ENCODE results near the gene USP9X. TPM values are rescaled to one million over a fixed set of nuclear protein-coding genes. Genes with fewer than 3 reads are reported as not detected.
"Not testable (repeated sequence)": the region's sequence is repeated elsewhere in the genome, so short reads cannot be mapped to it uniquely, and the experiment has no call there.

USP9X gene
- total RNA-seq, 2 experiments from 2014 or later, result 44.9 to 47.3 TPM

DNA sequence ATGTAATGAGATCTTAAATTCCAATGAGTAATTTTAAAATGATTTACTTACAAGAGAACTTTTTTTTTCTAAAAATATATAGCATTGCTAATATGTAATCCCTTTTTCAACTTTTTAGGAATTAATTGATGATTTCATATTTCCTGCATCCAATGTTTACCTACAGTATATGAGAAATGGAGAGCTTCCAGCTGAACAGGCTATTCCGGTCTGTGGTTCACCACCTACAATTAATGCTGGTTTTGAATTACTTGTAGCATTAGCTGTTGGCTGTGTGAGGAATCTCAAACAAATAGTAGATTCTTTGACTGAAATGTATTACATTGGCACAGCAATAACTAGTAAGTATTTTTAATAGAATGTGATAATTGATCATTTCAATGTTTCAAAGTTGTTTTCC lies 113.2 kb downstream of the USP9X start:
- Mint-ChIP-seq H3K4me3 (no peak overlapping the region), H3K9me3 (ENCODE audit: low read depth) (peaks cover 5% of the 10 kb centered on the region), H3K27me3 (no peaks in the 10 kb centered on the region), H3K36me3 (peaks cover 53% of the 10 kb centered on the region), H3K27ac (no peak overlapping the region), H3K4me1 (peaks cover 4% of the 10 kb centered on the region)
- CTCF ChIA-PET, result no interaction called here
- DNase-seq, result no peak
- ATAC-seq, result no peak

DNA sequence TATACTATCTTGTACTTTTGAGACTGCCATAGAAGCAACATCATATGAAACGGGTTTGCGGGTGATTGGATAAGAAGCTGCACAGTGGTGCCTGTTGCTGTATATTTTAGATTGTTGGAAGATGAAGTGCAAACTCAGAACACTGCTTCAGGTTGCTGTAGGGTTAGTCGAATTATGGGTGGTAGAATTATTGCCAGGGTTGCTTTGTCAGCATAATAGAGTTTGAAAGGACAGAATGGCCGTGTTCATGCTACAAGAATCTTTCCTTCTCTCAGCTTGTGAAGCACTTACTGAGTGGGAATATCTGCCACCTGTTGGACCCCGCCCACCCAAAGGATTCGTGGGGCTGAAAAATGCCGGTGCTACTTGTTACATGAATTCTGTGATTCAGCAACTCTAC lies 115.5 kb downstream of the USP9X start:
- Mint-ChIP-seq H3K4me3 (no peak overlapping the region), H3K27ac (no peak overlapping the region), H3K36me3 (peaks cover 65% of the 10 kb centered on the region), H3K27me3 (no peaks in the 10 kb centered on the region), H3K9me3 (ENCODE audit: low read depth) (peaks cover 8% of the 10 kb centered on the region), H3K4me1 (peaks cover 4% of the 10 kb centered on the region)
- CTCF ChIA-PET, result no interaction called here
- DNase-seq, result no peak
- no peak for ATAC-seq

DNA sequence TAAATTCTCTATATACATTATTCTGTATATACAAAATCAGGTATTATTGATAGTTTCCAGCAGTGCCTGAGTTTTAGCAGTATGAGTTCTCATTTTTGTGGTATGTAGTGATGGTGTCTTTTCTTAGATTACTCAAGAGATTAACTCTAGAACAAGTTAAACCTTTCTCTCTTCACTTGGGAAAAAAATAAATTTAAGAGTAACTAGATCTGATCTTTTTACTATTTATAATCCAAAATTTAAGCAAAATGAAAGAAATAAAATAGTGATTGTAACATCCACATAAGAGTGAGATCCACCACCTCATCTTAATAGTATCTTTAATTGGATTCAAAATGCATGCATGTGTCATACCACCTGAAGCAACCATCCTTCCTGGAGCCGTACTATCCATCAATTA lies 124.6 kb downstream of the USP9X start:
- Mint-ChIP-seq H3K4me1 (no peaks in the 10 kb centered on the region), H3K27ac (no peak overlapping the region), H3K36me3 (peaks cover 68% of the 10 kb centered on the region), H3K4me3 (no peak overlapping the region), H3K27me3 (no peaks in the 10 kb centered on the region), H3K9me3 (ENCODE audit: low read depth) (peaks cover 11% of the 10 kb centered on the region)
- DNase-seq (no peak), ATAC-seq (no peak)
- CTCF ChIA-PET, result no interaction called here

DNA sequence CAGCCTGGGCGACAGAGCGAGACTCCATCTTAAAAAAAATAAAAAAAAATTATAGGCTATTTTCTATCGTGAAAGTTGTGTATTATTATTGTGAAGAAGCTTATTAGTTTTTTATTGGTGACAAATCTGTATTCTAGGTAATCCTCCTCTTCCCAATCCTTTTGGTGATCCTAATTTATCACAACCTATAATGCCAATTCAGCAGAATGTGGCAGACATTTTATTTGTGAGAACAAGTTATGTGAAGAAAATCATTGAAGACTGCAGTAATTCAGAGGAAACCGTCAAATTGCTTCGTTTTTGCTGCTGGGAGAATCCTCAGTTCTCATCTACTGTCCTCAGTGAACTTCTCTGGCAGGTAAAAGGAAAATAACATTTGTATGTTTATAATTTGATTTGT lies 139.4 kb downstream of the USP9X start:
- Mint-ChIP-seq H3K27me3 (no peaks in the 10 kb centered on the region), H3K36me3 (peaks cover 46% of the 10 kb centered on the region), H3K27ac (no peak overlapping the region), H3K9me3 (ENCODE audit: low read depth) (no peaks in the 10 kb centered on the region), H3K4me1 (no peaks in the 10 kb centered on the region), H3K4me3 (no peak overlapping the region)
- DNase-seq (no peak), ATAC-seq (no peak)
- CTCF ChIA-PET, result no interaction called here

DNA sequence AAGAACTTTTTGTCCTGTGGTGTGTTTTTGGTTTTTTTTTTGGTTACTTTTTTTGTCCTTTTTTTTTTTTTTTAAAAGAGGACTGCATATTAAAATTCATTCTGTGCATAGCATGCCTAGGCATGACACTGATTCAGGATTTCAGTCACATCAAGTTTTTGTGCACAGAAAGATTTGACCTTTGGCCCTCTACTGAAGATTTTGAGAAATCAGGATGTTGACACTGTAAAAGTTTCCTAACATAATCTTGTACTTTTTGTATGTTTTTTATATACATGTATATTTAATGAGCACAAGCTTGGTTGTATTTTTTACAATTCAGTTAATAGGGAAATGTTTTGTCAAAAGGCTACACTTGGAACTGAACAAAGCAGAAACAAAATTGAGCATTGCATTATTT lies 148.7 kb downstream of the USP9X start:
- DNase-seq, result no peak
- Mint-ChIP-seq H3K9me3 (ENCODE audit: low read depth) (no peaks in the 10 kb centered on the region), H3K4me3 (no peak overlapping the region), H3K4me1 (peaks cover 6% of the 10 kb centered on the region), H3K27ac (no peak overlapping the region), H3K36me3 (peaks cover 27% of the 10 kb centered on the region), H3K27me3 (no peaks in the 10 kb centered on the region)
- CTCF ChIA-PET, result no interaction called here
- no peak for ATAC-seq

DNA sequence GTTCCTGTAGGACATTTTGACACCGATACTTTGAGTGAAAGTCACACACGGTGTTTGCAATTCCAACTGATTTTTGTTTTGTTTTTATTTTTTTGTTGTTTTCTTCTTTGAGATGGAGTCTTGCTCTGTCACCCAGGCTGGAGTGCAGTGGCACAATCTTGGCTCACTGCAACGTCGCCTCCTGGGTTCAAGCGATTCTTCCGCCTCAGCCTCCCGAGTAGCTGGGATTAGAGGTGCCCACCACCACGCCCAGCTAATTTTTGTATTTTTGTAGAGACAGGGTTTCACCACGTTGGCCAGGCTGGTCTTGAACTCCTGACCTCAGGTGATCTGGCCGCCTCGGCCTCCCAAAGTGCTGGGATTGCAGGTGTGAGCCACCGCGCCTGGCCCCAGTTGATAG lies 149.2 kb downstream of the USP9X start:
- ATAC-seq; DNase-seq; H3K27ac Mint-ChIP-seq; H3K4me1 Mint-ChIP-seq; H3K27me3 Mint-ChIP-seq; CTCF ChIA-PET; H3K9me3 Mint-ChIP-seq (ENCODE audit: low read depth); H3K4me3 Mint-ChIP-seq: not testable (repeated sequence)
- peaks cover 25% of the 10 kb centered on the region for H3K36me3 Mint-ChIP-seq

DNA sequence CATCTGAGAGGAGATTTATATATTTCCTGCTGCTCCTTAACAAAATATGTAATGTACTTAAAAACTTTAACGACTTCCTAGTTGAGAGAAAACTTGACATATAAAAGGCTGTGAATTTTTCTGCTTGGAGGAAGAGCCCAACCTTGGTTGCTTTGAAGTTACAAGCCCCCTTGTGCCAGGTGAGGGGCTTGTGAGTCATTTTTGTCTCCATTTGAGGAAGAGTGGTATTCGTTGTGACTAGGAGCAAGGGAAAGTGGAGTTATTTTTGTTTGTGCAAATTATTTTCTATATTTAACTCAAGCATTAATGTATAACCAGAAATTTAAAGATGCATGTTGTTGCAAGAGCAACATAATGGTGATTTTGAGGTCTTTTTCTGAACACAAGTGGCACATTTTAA lies 149.7 kb downstream of the USP9X start:
- CTCF ChIA-PET, result no interaction called here
- Mint-ChIP-seq H3K9me3 (ENCODE audit: low read depth) (no peaks in the 10 kb centered on the region), H3K4me1 (peaks cover 6% of the 10 kb centered on the region), H3K27me3 (no peaks in the 10 kb centered on the region), H3K4me3 (no peak overlapping the region), H3K27ac (no peak overlapping the region), H3K36me3 (peaks cover 23% of the 10 kb centered on the region)
- no peak for ATAC-seq
- DNase-seq, result no peak

DNA sequence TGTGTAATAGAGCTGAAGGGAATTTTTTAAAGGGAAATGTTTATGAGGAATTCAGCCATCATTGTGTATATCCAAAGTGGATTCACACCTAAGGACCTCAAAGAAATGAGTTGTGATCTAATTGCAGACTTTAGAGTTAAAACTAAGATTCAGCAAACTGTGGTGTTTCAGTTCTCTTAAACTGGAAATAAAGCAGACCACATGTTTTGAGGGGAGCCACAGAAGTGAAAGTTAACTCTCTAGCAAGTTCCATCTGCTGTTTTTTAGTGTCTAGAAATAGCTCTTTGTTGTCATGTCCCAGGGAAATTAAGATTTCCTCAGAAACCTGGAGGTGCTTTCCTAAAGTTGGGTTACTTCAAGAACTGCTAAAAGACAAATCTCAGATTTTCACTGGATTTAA lies 151.4 kb downstream of the USP9X start:
- Mint-ChIP-seq H3K4me3 (no peak overlapping the region), H3K36me3 (peaks cover 19% of the 10 kb centered on the region), H3K27ac (no peak overlapping the region), H3K27me3 (no peaks in the 10 kb centered on the region), H3K9me3 (ENCODE audit: low read depth) (no peaks in the 10 kb centered on the region), H3K4me1 (peaks cover 6% of the 10 kb centered on the region)
- CTCF ChIA-PET, result interaction anchor here (1.2 kb wide), 1 partner anchor 17 kb away, joined by 3 read pairs; no protein-coding TSS in a partner anchor
- DNase-seq (no peak), ATAC-seq (no peak)

DNA sequence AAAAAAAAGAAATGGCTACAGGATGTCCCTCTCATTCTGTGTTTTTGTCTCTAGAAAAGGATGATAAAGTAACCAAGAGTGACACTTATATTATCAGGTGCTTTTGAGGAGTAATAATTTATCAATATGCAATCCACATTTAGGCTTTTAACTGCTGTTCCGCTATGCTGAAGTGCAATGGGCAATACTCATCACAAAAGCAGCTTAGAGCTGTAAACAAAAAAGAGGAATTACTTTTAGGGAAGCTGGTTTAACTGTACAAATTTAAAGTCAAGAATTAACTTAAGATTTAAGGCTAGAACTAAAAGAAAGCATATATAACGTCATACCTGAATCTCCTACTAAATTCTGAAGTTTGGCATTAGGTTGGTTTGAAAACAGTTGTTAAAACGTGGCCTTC lies 155.3 kb downstream of the USP9X start:
- CTCF ChIA-PET, result interaction anchor here (2.0 kb wide), 1 partner anchor 13 kb away, joined by 7 read pairs; no protein-coding TSS in a partner anchor
- Mint-ChIP-seq H3K4me3 (no peak overlapping the region), H3K4me1 (peaks cover 6% of the 10 kb centered on the region), H3K36me3 (no peaks in the 10 kb centered on the region), H3K27ac (no peak overlapping the region), H3K9me3 (ENCODE audit: low read depth) (no peaks in the 10 kb centered on the region), H3K27me3 (no peaks in the 10 kb centered on the region)
- no peak for ATAC-seq
- DNase-seq, result no peak

DNA sequence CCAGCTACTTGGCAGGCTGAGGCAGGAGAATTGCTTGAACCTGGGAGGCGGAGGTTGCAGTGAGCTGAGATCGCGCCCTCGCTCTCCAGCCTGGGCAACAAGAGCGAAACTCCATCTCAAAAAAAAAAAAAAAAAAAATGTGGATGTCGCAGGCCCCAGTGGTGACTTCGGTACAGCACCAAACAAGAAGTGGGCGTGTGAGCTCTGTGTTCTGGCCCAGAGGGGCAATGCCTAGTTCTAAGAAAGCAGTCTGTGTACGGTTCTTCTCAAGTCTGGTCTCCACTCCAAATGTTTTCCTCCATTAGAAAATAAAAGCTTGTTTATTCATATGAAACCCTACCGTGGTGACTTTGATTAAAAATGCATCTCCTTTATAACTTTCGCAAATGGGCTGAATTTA lies 156.7 kb downstream of the USP9X start:
- H3K4me1 Mint-ChIP-seq, result peaks cover 6% of the 10 kb centered on the region
- no peak overlapping the region for H3K4me3 Mint-ChIP-seq
- H3K27me3 Mint-ChIP-seq, result no peaks in the 10 kb centered on the region
- no peak for DNase-seq
- CTCF ChIA-PET, result interaction anchor here (2.0 kb wide), 1 partner anchor 12 kb away, joined by 7 read pairs; no protein-coding TSS in a partner anchor
- no peaks in the 10 kb centered on the region for H3K36me3 Mint-ChIP-seq
- H3K27ac Mint-ChIP-seq, result no peak overlapping the region
- ATAC-seq, result no peak
- H3K9me3 Mint-ChIP-seq (ENCODE audit: low read depth), result no peaks in the 10 kb centered on the region

DNA sequence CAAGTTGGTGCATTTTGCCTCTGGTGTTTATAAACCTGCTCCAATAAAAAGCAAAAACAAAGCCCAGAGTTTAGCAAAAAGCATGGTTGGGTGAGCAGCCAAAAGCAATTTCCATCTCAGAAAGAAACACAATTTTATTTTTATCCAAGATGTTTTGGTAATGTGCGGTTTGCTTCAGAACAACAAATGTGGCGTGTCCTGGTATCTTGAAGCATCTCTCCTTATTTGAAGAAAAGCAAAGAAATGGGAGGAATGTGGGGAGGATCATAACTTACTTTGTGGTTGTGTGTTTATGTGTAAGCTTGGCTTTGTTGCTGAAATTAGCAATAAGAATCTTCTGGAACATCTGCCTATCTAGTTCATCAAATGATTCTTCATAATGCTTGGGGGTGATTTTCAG lies 160.4 kb downstream of the USP9X start:
- no peaks in the 10 kb centered on the region for H3K27me3 Mint-ChIP-seq
- no peak overlapping the region for H3K4me3 Mint-ChIP-seq
- CTCF ChIA-PET, result no interaction called here
- no peaks in the 10 kb centered on the region for H3K9me3 Mint-ChIP-seq (ENCODE audit: low read depth)
- no peak overlapping the region for H3K27ac Mint-ChIP-seq
- no peaks in the 10 kb centered on the region for H3K4me1 Mint-ChIP-seq
- H3K36me3 Mint-ChIP-seq, result no peaks in the 10 kb centered on the region
- ATAC-seq, result no peak
- DNase-seq, result no peak

DNA sequence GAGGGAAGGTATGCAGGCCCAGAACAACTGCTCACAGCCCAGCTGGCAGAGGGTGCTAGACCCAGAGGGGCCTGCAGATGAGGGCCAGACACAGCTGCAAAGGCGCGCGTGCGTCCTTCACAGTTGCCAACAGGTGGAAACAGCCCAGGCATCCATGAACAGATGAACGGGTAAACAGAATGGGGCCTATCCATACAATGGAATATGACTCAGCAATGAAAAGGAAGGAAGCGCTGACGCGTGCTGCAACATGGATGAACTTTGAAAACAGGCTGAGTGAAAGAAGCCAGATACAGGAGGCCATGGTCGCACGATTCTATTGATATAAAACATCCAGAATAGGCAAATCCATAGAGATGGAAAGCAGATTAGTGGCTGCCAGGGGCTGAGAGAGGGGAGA lies 165.6 kb downstream of the USP9X start:
- Mint-ChIP-seq H3K36me3 (no peaks in the 10 kb centered on the region), H3K9me3 (ENCODE audit: low read depth) (no peaks in the 10 kb centered on the region), H3K27me3 (peaks cover 3% of the 10 kb centered on the region), H3K27ac (no peak overlapping the region), H3K4me1 (peaks cover 7% of the 10 kb centered on the region), H3K4me3 (no peak overlapping the region)
- ATAC-seq (no peak), DNase-seq (no peak)
- CTCF ChIA-PET, result no interaction called here

DNA sequence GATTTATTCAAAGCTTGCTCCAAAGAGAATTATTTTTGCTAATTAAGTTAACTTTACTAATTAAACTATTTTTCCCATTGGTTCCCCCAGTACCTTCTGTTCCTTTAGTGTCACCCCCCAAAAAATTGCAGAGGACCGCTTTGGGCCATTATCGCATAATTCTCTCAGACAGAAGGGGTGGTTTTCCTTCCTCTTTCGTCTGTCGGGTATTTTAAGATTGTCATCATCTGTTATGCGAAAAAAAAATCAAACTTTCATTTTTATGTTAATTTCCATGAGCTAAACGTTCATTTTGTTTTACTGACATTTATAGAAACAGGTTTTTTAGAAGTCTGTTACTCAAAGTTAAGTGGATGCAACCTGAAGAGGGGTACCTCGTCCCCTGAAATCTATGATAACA lies 172.6 kb downstream of the USP9X start:
- H3K4me3 Mint-ChIP-seq, result no peak overlapping the region
- no peak for DNase-seq
- CTCF ChIA-PET, result no interaction called here
- H3K27me3 Mint-ChIP-seq, result peaks cover 3% of the 10 kb centered on the region
- H3K36me3 Mint-ChIP-seq, result peaks cover 2% of the 10 kb centered on the region
- H3K4me1 Mint-ChIP-seq, result peaks cover 11% of the 10 kb centered on the region
- no peak for ATAC-seq
- H3K9me3 Mint-ChIP-seq (ENCODE audit: low read depth), result no peaks in the 10 kb centered on the region
- no peak overlapping the region for H3K27ac Mint-ChIP-seq

DNA sequence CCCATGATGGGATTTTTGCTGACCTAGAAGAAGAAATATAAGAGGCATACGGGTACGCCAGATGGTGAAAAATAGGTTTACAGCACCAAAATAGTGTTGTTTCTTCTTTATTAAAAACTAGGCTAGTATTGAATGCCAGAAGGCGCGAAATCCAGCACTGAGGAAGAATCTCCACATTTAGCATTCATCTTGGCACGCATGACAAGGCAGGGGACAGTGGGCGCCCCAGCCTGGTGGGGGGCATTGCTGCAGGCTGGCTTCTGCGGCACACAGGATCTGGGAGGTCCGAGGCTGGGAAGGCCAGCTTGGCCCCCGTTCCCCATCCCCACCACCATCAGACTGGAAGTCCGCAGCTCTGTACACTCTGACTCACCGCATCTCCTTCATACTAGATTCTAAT lies 173.0 kb downstream of the USP9X start:
- CTCF ChIA-PET, result no interaction called here
- Mint-ChIP-seq H3K27me3 (peaks cover 3% of the 10 kb centered on the region), H3K36me3 (peaks cover 4% of the 10 kb centered on the region), H3K4me1 (peaks cover 10% of the 10 kb centered on the region), H3K4me3 (no peak overlapping the region), H3K27ac (no peak overlapping the region), H3K9me3 (ENCODE audit: low read depth) (no peaks in the 10 kb centered on the region)
- no peak for DNase-seq
- no peak for ATAC-seq

DNA sequence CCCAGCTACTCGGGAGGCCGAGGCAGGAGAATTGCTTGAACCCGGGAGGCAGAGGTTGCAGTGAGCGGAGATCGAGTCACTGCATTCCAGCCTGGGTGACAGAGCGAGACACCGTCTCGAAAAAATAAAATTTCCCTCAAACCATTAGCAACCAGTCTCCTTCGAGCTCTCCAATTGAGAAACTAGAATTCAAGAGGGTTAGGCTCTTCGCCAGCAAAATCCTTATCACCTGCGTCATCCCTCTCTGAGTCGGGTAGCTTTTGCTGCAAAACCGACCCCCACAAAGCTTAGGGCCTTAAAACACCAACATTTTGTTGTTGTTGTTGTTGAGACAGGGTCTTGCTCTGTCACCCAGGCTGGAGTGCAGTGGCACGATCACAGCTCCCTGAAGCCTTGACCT lies 173.6 kb downstream of the USP9X start:
- DNase-seq (no peak), ATAC-seq (no peak)
- Mint-ChIP-seq H3K4me3 (no peak overlapping the region), H3K9me3 (ENCODE audit: low read depth) (no peaks in the 10 kb centered on the region), H3K27me3 (peaks cover 3% of the 10 kb centered on the region), H3K4me1 (peaks cover 6% of the 10 kb centered on the region), H3K27ac (no peak overlapping the region), H3K36me3 (peaks cover 4% of the 10 kb centered on the region)
- CTCF ChIA-PET, result interaction anchor here (0.8 kb wide), 1 partner anchor 11 kb away, joined by 3 read pairs; no protein-coding TSS in a partner anchor
